Osteocyte (in vitro differentiated cells): ENCODE data around the gene CHIT1. TPM values are rescaled to one million over a fixed set of nuclear protein-coding genes. Genes with fewer than 3 reads are reported as not detected.

ENCODE experiments used
- DNase-seq: peaks from one replicate; pipeline ENCODE4 v3.0.0; 2021; ENCODE audit warnings: mixed read lengths; ENCODE audit not compliant: unreplicated experiment; ENCODE audit errors: extremely low spot score
- H3K27ac Mint-ChIP-seq: one replicate; pipeline ENCODE4 v1.8.0; 2021; ENCODE audit warnings: mild to moderate bottlenecking, mixed read lengths; ENCODE audit not compliant: unreplicated experiment
- H3K27me3 Mint-ChIP-seq: one replicate; pipeline ENCODE4 v1.8.0; 2021; ENCODE audit warnings: mixed read lengths; ENCODE audit not compliant: unreplicated experiment
- H3K36me3 Mint-ChIP-seq: one replicate; pipeline ENCODE4 v1.8.0; 2021; ENCODE audit warnings: mixed read lengths; ENCODE audit not compliant: unreplicated experiment
- H3K4me1 Mint-ChIP-seq: one replicate; pipeline ENCODE4 v1.8.0; 2021; ENCODE audit warnings: mixed read lengths; ENCODE audit not compliant: unreplicated experiment
- H3K4me3 Mint-ChIP-seq: one replicate; pipeline ENCODE4 v1.8.0; 2021; ENCODE audit warnings: mild to moderate bottlenecking, moderate library complexity, mixed read lengths; ENCODE audit not compliant: unreplicated experiment
- H3K9me3 Mint-ChIP-seq: one replicate; pipeline ENCODE4 v1.8.0; 2021; ENCODE audit warnings: mixed read lengths; ENCODE audit not compliant: unreplicated experiment
- CTCF ChIP-seq: fragments of 200-600 bp; sonication (generic); IDR thresholded peaks from 2 replicates; pipeline ENCODE4 v1.5.0; 2021; ENCODE audit warnings: antibody characterized with exemption, mild to moderate bottlenecking, moderate library complexity
- total RNA-seq: library from RNA; stranded (reverse); gene quantifications from 2 replicates; pipeline ENCODE4 v1.2.1, GENCODE V29; 2021

Gene CHIT1
- total RNA-seq, 1 donor from 2014 or later = not detected

GRCh38 chr1:203273206-203273868, 43.9 kb upstream of the CHIT1 start:
- H3K9me3 Mint-ChIP-seq = no peaks in the 10 kb centered on the region
- no peak overlapping the region for H3K27ac Mint-ChIP-seq
- H3K4me3 Mint-ChIP-seq = no peak overlapping the region
- no peaks in the 10 kb centered on the region for H3K27me3 Mint-ChIP-seq
- H3K4me1 Mint-ChIP-seq = peaks cover 23% of the 10 kb centered on the region
- H3K36me3 Mint-ChIP-seq = no peaks in the 10 kb centered on the region
- TF ChIP-seq CTCF = peak; percentile 99
- peak; percentile 92 for DNase-seq

- Mint-ChIP-seq H3K4me1 (peaks cover 19% of the 10 kb centered on the region), H3K36me3 (no peaks in the 10 kb centered on the region), H3K27me3 (no peaks in the 10 kb centered on the region), H3K27ac (no peak overlapping the region), H3K4me3 (no peak overlapping the region), H3K9me3 (no peaks in the 10 kb centered on the region)
- peak; percentile 62 for DNase-seq
- no peak for TF ChIP-seq CTCF
Observed at GRCh38 chr1:203272633-203273205, 43.2 kb upstream of the CHIT1 start.

- TF ChIP-seq CTCF = no peak
- H3K27ac Mint-ChIP-seq = no peak overlapping the region
- no peaks in the 10 kb centered on the region for H3K36me3 Mint-ChIP-seq
- H3K27me3 Mint-ChIP-seq = no peaks in the 10 kb centered on the region
- no peaks in the 10 kb centered on the region for H3K9me3 Mint-ChIP-seq
- no peak overlapping the region for H3K4me3 Mint-ChIP-seq
- DNase-seq = peak; percentile 73
- H3K4me1 Mint-ChIP-seq = peaks cover 19% of the 10 kb centered on the region
Observed at GRCh38 chr1:203271962-203272632, 42.6 kb upstream of the CHIT1 start.

GRCh38 chr1:203271018-203271743, 41.7 kb upstream of the CHIT1 start:
- Mint-ChIP-seq H3K4me1 (peaks cover 20% of the 10 kb centered on the region), H3K4me3 (no peak overlapping the region), H3K36me3 (no peaks in the 10 kb centered on the region), H3K27ac (no peak overlapping the region), H3K27me3 (peaks cover under 1% of the 10 kb centered on the region), H3K9me3 (no peaks in the 10 kb centered on the region)
- no peak for TF ChIP-seq CTCF
- DNase-seq = peak; percentile 81

GRCh38 chr1:203270448-203270847, 41.0 kb upstream of the CHIT1 start:
- no peak overlapping the region for H3K4me3 Mint-ChIP-seq
- peaks cover 20% of the 10 kb centered on the region for H3K4me1 Mint-ChIP-seq
- peaks cover 7% of the 10 kb centered on the region for H3K27me3 Mint-ChIP-seq
- H3K9me3 Mint-ChIP-seq = no peaks in the 10 kb centered on the region
- H3K36me3 Mint-ChIP-seq = no peaks in the 10 kb centered on the region
- H3K27ac Mint-ChIP-seq = no peak overlapping the region
- no peak for TF ChIP-seq CTCF
- no peak for DNase-seq
